Lung (tissue), 12 donors: Measurements from ENCODE around the gene LSP1. TPM values are rescaled to one million over a fixed set of nuclear protein-coding genes. Genes with fewer than 3 reads are reported as not detected.

Experiments
- ATAC-seq: fragments of 200-7000 bp; cut with Tn5 transposase; one replicate; pipeline ENCODE4 v1.9.1; 2020; ENCODE audit warnings: moderate number of reproducible peaks; ENCODE audit not compliant: insufficient read depth, low FRiP score
- DNase-seq, 3 donors: peaks; one replicate each; pipeline ENCODE4 v3.0.0-alpha.2; 2013 to 2017
- H3K27ac ChIP-seq, 2 donors: one replicate each; pipeline ENCODE4 v1.5.1; 2013; ENCODE audit warnings: mild to moderate bottlenecking in 2 of 2, moderate library complexity in 2 of 2, control low read depth in 1 of 2, inconsistent platforms in 1 of 2, low read depth in 1 of 2, low read length in 1 of 2
- H3K27me3 ChIP-seq, 3 donors: one replicate each; pipeline ENCODE4 v1.5.1; 2013; ENCODE audit warnings: low read length in 2 of 3; ENCODE audit not compliant: control insufficient read depth in 3 of 3, insufficient read depth in 3 of 3
- H3K36me3 ChIP-seq, 4 donors: one replicate each; pipeline ENCODE4 v1.5.1; 2013; ENCODE audit warnings: low read length in 4 of 4, mild to moderate bottlenecking in 1 of 4, moderate library complexity in 1 of 4; ENCODE audit not compliant: control insufficient read depth in 4 of 4, insufficient read depth in 4 of 4
- H3K4me1 ChIP-seq, 5 donors: one replicate each; pipeline ENCODE4 v1.5.1; 2013; ENCODE audit warnings: low read length in 5 of 5, mild to moderate bottlenecking in 2 of 5, moderate library complexity in 1 of 5; ENCODE audit not compliant: control insufficient read depth in 5 of 5, insufficient read depth in 5 of 5
- H3K4me3 ChIP-seq: one replicate; pipeline ENCODE4 v1.5.1; 2013; ENCODE audit warnings: mild to moderate bottlenecking, control low read depth, moderate library complexity
- H3K9ac ChIP-seq, 2 donors: one replicate each; pipeline ENCODE4 v1.5.1; 2013; ENCODE audit warnings: low read length in 2 of 2, control low read depth in 1 of 2; ENCODE audit not compliant: insufficient read depth in 1 of 2
- H3K9me3 ChIP-seq, 4 donors: one replicate each; pipeline ENCODE4 v1.5.1; 2013; ENCODE audit warnings: low read length in 3 of 4, mild to moderate bottlenecking in 1 of 4, moderate library complexity in 1 of 4; ENCODE audit not compliant: control insufficient read depth in 4 of 4, insufficient read depth in 3 of 4
- whole genome bisulfite sequencing, 2 donors: extraction: QIAGEN DNeasy Blood & Tissue Kit; methylation state at CpG; one replicate each; pipeline ENCODE4 v1.1.7; 2013; 5-methylcytosine and 5-hydroxymethylcytosine counted together
- polyA plus RNA-seq, 2 donors: library from polyadenylated mRNA; stranded (reverse); fragments of 200-250 nt; gene quantifications; one replicate each; pipeline ENCODE4 v1.2.1, GENCODE V29; 2013
- total RNA-seq, 2 donors: library from RNA; depleted of rRNA in 1 of 2; stranded (reverse); fragments of >200 nt in 1 of 2; gene quantifications; one replicate each; pipeline ENCODE4 v1.2.1, GENCODE V29; 2014 to 2021
- TF ChIP-seq, protein P1 (sequence below): IDR thresholded peaks from 2 replicates; pipeline ENCODE4 v1.5.1; 2012; ENCODE audit warnings: mild to moderate bottlenecking; ENCODE audit errors: control extremely low read depth, extremely low read depth
- donor health status: control.
- donor health status: control.
- donor health status: Bipolar disorder and iron deficiency.
- donor health status: healthy.
- donor health status: DM: yes; HTN: yes; CAD: no.

Gene LSP1
- total and polyA plus RNA-seq, 4 donors: 44.9 to 121 (median 83.9) TPM

- Histone ChIP-seq H3K27ac (no peak overlapping the region), H3K9me3 (no peaks in the 10 kb centered on the region), H3K4me1 (peaks cover 0 to 24% (median 4%) of the 10 kb centered on the region in 5 donors), H3K36me3 (no peaks in the 10 kb centered on the region), H3K27me3 (no peaks in the 10 kb centered on the region), H3K9ac (no peak overlapping the region), H3K4me3 (no peak overlapping the region)
- 89 to 94% methylated on average over 7 of the region's 7 CpGs for WGBS, 2 donors
- ATAC-seq: no peak
- TF ChIP-seq, protein P1, sequence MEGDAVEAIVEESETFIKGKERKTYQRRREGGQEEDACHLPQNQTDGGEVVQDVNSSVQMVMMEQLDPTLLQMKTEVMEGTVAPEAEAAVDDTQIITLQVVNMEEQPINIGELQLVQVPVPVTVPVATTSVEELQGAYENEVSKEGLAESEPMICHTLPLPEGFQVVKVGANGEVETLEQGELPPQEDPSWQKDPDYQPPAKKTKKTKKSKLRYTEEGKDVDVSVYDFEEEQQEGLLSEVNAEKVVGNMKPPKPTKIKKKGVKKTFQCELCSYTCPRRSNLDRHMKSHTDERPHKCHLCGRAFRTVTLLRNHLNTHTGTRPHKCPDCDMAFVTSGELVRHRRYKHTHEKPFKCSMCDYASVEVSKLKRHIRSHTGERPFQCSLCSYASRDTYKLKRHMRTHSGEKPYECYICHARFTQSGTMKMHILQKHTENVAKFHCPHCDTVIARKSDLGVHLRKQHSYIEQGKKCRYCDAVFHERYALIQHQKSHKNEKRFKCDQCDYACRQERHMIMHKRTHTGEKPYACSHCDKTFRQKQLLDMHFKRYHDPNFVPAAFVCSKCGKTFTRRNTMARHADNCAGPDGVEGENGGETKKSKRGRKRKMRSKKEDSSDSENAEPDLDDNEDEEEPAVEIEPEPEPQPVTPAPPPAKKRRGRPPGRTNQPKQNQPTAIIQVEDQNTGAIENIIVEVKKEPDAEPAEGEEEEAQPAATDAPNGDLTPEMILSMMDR: no peak
- DNase-seq: no peak
These were observed 56.6 kb downstream of the LSP1 start for GRCh38 chr11:1909524-1909923.

GRCh38 chr11:1912289-1912878 is 59.5 kb downstream of the LSP1 start:
- 64 to 78% methylated on average over 13 of the region's 13 CpGs for WGBS, 2 donors
- DNase-seq (no peak), ATAC-seq (no peak)
- Histone ChIP-seq H3K4me1 (peaks cover 0 to 22% (median 8%) of the 10 kb centered on the region in 5 donors), H3K9me3 (peaks cover 0 to 1% (median 0%) of the 10 kb centered on the region in 4 donors), H3K4me3 (no peak overlapping the region), H3K27me3 (no peaks in the 10 kb centered on the region), H3K9ac (no peak overlapping the region), H3K36me3 (no peaks in the 10 kb centered on the region), H3K27ac (no peak overlapping the region)
- TF ChIP-seq, protein P1: no peak

- Histone ChIP-seq H3K4me1 (peaks cover 0 to 19% (median 4%) of the 10 kb centered on the region in 5 donors), H3K27ac (no peak overlapping the region), H3K27me3 (no peaks in the 10 kb centered on the region), H3K9me3 (peaks cover 0 to 1% (median 0%) of the 10 kb centered on the region in 4 donors), H3K36me3 (no peaks in the 10 kb centered on the region), H3K4me3 (no peak overlapping the region), H3K9ac (no peak overlapping the region)
- WGBS, 2 donors: 93 to 95% methylated on average over 30 to 31 of the region's 31 CpGs
- TF ChIP-seq, protein P1: no peak
- ATAC-seq: no peak
- DNase-seq: no peak
These were observed 60.6 kb downstream of the LSP1 start for GRCh38 chr11:1913271-1914060.
